Measurements from ENCODE around the gene APOL3.

GRCh38 chr22:36129486-36130388 is 30.8 kb downstream of the APOL3 start:
- no peak for TF ChIP-seq EZH2phosphoT487 (IDR thresholded peaks at IDR 0.05; ENCODE audit: borderline replicate concordance)
- no peak for TF ChIP-seq CTCF (conservative IDR thresholded peaks at IDR 0.05; ENCODE audit: low read length)
